ENCODE measurements around the gene ETNK1.

DNA sequence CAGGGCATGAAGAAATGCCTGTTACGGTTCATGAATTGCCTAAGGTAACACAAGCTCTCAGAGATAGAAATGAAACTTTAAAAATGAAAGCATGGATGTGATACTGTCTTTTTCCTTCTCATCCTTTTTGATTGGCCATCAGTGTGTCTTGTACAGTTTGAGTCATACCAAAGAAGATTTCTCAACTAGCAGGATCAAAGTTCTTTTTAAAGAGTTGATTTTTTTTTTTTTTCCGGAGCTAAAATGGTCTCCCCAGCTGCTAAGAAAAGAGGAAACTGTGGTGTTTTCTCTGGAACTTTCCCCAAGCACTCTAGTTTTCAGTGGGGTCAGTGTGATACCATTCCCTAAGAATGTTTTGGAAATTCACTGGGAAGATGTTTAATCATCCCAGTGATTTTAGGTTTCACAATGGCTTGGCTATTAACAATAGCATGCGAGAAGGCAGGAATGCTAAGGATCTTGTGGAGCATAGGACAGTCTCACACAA is 105.0 kb downstream of the ETNK1 start:
- TF ChIP-seq TEAD4 (IDR thresholded peaks at IDR 0.05; ENCODE audit: borderline replicate concordance, insufficient read depth) (no peak), POLR2AphosphoS5 (IDR thresholded peaks at IDR 0.05; ENCODE audit: low read depth, low read length) (no peak), EP300 (IDR thresholded peaks at IDR 0.05; ENCODE audit: borderline replicate concordance in 1 of 2, low read depth in 1 of 2, low read length in 1 of 2) (no peak), NRF1 (IDR thresholded peaks at IDR 0.05; ENCODE audit: low read depth, low read length) (no peak), SMC3 (IDR thresholded peaks at IDR 0.05; ENCODE audit: low read depth, low read length) (no peak), ELF1 (IDR thresholded peaks at IDR 0.05) (no peak), FOXJ3 (CRISPR knock-in tag; IDR thresholded peaks at IDR 0.05) (no peak), CTCF (IDR thresholded peaks at IDR 0.05) (no peak), TAF1 (IDR thresholded peaks at IDR 0.05; ENCODE audit: borderline replicate concordance, low read depth, low read length) (no peak), TCF12 (IDR thresholded peaks at IDR 0.05) (no peak), RFX5 (IDR thresholded peaks at IDR 0.05; ENCODE audit: low read length) (no peak), GATA2 (CRISPR knock-in tag; IDR thresholded peaks at IDR 0.05) (no peak)
- TF ChIP-seq, protein P1, sequence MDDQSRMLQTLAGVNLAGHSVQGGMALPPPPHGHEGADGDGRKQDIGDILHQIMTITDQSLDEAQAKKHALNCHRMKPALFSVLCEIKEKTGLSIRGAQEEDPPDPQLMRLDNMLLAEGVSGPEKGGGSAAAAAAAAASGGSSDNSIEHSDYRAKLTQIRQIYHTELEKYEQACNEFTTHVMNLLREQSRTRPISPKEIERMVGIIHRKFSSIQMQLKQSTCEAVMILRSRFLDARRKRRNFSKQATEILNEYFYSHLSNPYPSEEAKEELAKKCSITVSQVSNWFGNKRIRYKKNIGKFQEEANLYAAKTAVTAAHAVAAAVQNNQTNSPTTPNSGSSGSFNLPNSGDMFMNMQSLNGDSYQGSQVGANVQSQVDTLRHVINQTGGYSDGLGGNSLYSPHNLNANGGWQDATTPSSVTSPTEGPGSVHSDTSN (IDR thresholded peaks at IDR 0.05): no peak
- TF ChIP-seq, protein P2, sequence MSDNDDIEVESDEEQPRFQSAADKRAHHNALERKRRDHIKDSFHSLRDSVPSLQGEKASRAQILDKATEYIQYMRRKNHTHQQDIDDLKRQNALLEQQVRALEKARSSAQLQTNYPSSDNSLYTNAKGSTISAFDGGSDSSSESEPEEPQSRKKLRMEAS (IDR thresholded peaks at IDR 0.05; ENCODE audit: low read depth): no peak

Data from SK-N-SH (cell line).